K562 (cell line): ENCODE results near the gene CARMIL1. TPM values are rescaled to one million over a fixed set of nuclear protein-coding genes. Genes with fewer than 3 reads are reported as not detected.

Source experiments
- CBFA2T3 ChIP-seq: fragments of 450-650 bp; IDR thresholded peaks from 2 replicates; pipeline ENCODE4 v1.6.1; 2017
- CHD1 ChIP-seq: fragments of 200-600 bp; sonication (generic); IDR thresholded peaks from one replicate; pipeline ENCODE4 v1.6.1; 2012; ENCODE audit warnings: mild to moderate bottlenecking, moderate library complexity, low read length, inconsistent platforms
- CREM ChIP-seq: IDR thresholded peaks from 2 replicates; pipeline ENCODE4 v1.6.1; 2014; ENCODE audit warnings: antibody characterized with exemption, low read depth
- CXXC5 ChIP-seq: fragments of 250-450 bp; sonication (Bioruptor Pico); IDR thresholded peaks from 2 replicates; pipeline ENCODE4 v1.8.0; 2022; ENCODE audit warnings: inconsistent platforms, mild to moderate bottlenecking, moderate library complexity
- EWSR1 ChIP-seq: fragments of 450-650 bp; IDR thresholded peaks from 2 replicates; pipeline ENCODE4 v1.6.1; 2018; ENCODE audit warnings: borderline replicate concordance, mild to moderate bottlenecking, low read depth, moderate library complexity; ENCODE audit not compliant: partially characterized antibody
- FOXO4 ChIP-seq: fragments of 450-650 bp; formaldehyde crosslinking; IDR thresholded peaks from 2 replicates; pipeline ENCODE4 v1.4.0; 2020; ENCODE audit warnings: mild to moderate bottlenecking, moderate library complexity
- HCFC1 ChIP-seq: IDR thresholded peaks from 2 replicates; pipeline ENCODE4 v1.6.1; 2012; ENCODE audit warnings: low read depth, low read length, improper control_type of control experiment
- NELFE ChIP-seq: IDR thresholded peaks from 2 replicates; pipeline ENCODE4 v1.6.1; 2011; ENCODE audit warnings: mild to moderate bottlenecking; ENCODE audit not compliant: insufficient read depth, insufficient read length
- RFX7 ChIP-seq: fragments of 250-450 bp; sonication (Bioruptor Pico); IDR thresholded peaks from 2 replicates; pipeline ENCODE4 v1.5.1; 2021; ENCODE audit warnings: mild to moderate bottlenecking
- RNF2 ChIP-seq: sonication (generic); IDR thresholded peaks from 2 replicates; pipeline ENCODE4 v1.6.1; 2016
- SMARCB1 ChIP-seq: IDR thresholded peaks from 2 replicates; pipeline ENCODE4 v1.6.1; 2011; ENCODE audit warnings: improper control_type of control experiment, low read depth; ENCODE audit not compliant: insufficient read length
- XRCC3 ChIP-seq: fragments of 450-650 bp; IDR thresholded peaks from 2 replicates; pipeline ENCODE4 v1.6.1; 2017; ENCODE audit warnings: mild to moderate bottlenecking, moderate library complexity
- ZC3H11A ChIP-seq: IDR thresholded peaks from 2 replicates; pipeline ENCODE4 v1.6.1; 2012; ENCODE audit warnings: low read depth, low read length, improper control_type of control experiment
- ZKSCAN3 ChIP-seq: fragments of 250-450 bp; sonication (Bioruptor Pico); IDR thresholded peaks from 2 replicates; pipeline ENCODE4 v1.4.0; 2020
- ZKSCAN8 ChIP-seq: fragments of 200-800 bp; sonication (Bioruptor generic); IDR thresholded peaks from 2 replicates; pipeline ENCODE4 v1.6.1; 2016; ENCODE audit warnings: missing genetic modification characterization, missing compliant biosample characterization
- ZNF134 ChIP-seq: fragments of 250-450 bp; sonication (Bioruptor Pico); conservative IDR thresholded peaks from 2 replicates; pipeline ENCODE4 v1.4.0; 2020
- ZNF143 ChIP-seq: sonication (generic); formaldehyde crosslinking; IDR thresholded peaks from 2 replicates; pipeline ENCODE4 v1.9.0; 2022; ENCODE audit warnings: mild to moderate bottlenecking, missing genetic modification reagents
- ZNF184 ChIP-seq: sonication (generic); formaldehyde crosslinking; IDR thresholded peaks from 2 replicates; pipeline ENCODE4 v1.5.0; 2020; ENCODE audit warnings: missing genetic modification reagents
- ZNF212 ChIP-seq: fragments of 450-650 bp; formaldehyde crosslinking; IDR thresholded peaks from 2 replicates; pipeline ENCODE4 v1.4.0; 2020; ENCODE audit warnings: mild to moderate bottlenecking
- ZNF311 ChIP-seq: fragments of 250-450 bp; sonication (Bioruptor Pico); IDR thresholded peaks from 2 replicates; pipeline ENCODE4 v1.4.0; 2020; ENCODE audit warnings: mild to moderate bottlenecking, moderate library complexity
- ZNF436 ChIP-seq: fragments of 250-450, 450-650 bp; sonication (Bioruptor Pico); formaldehyde crosslinking; IDR thresholded peaks from 2 replicates; pipeline ENCODE4 v1.7.0; 2020; ENCODE audit warnings: mild to moderate bottlenecking
- ZNF57 ChIP-seq: fragments of 450-650 bp; formaldehyde crosslinking; IDR thresholded peaks from 2 replicates; pipeline ENCODE4 v1.4.0; 2020; ENCODE audit warnings: mild to moderate bottlenecking, moderate library complexity
- ZNF655 ChIP-seq: fragments of 250-450 bp; sonication (Bioruptor Pico); IDR thresholded peaks from 2 replicates; pipeline ENCODE4 v1.5.0; 2021
- polyA plus RNA-seq, 8 experiments: library from polyadenylated mRNA; depleted of rRNA in 4 of 8; stranded (reverse) in 5 of 8; unstranded in 3 of 8; fragments of >200 nt; fragmentation: Nextera tagmentation in 2 of 8; fragmentation: Illumina TruSeq in 1 of 8; extraction: Ambion mirVana in 2 of 8; extraction: Trizol in 1 of 8; gene quantifications; 2 replicates each; pipeline versions ENCODE4 v1.2.1 to v1.2.3, GENCODE V29; 2011 to 2014; ENCODE audit warnings: inconsistent platforms in 1 of 8, missing spikeins in 1 of 8
- total RNA-seq, 7 experiments: library from RNA; depleted of rRNA in 6 of 7; stranded (reverse); fragments of >200 nt in 6 of 7; fragmentation: Illumina TruSeq in 2 of 7; extraction: Trizol in 2 of 7; gene quantifications; 2 replicates each; pipeline versions ENCODE4 v1.2.1 to v1.2.3, GENCODE V29; 2011 to 2021; ENCODE audit warnings: low replicate concordance in 1 of 7
- TF ChIP-seq, protein P1 (sequence below): IDR thresholded peaks from 2 replicates; pipeline ENCODE4 v1.6.1; 2014; ENCODE audit warnings: antibody characterized with exemption

CARMIL1 gene
- total and polyA plus RNA-seq, 9 of the 15 experiments (the other 6 are each of a cell fraction or from before 2014, with no cell fraction given) = 0.04 to 0.32 (median 0.10) TPM; not detected in 1

- TF ChIP-seq ZNF655 (no peak), RNF2 (no peak), CHD1 (no peak), ZNF311 (0 out of 2 replicates have a peak, but pooled peaks have one; percentile 39), EWSR1 (no peak), ZNF134 (CRISPR knock-in tag) (peak; percentile 63; the same call in 1 of the 2 replicates), ZNF436 (CRISPR knock-in tag) (no peak), FOXO4 (CRISPR knock-in tag) (no peak), ZNF57 (no peak), CXXC5 (CRISPR knock-in tag) (peak; percentile 28), SMARCB1 (no peak), ZNF212 (no peak), ZKSCAN3 (no peak), ZKSCAN8 (CRISPR knock-in tag) (no peak), RFX7 (CRISPR knock-in tag) (no peak), ZNF143 (CRISPR knock-in tag) (no peak), XRCC3 (no peak), CBFA2T3 (no peak), CREM (peak; percentile 64), HCFC1 (peak; percentile 12; the same call in 1 of the 2 replicates), NELFE (no peak), ZNF184 (CRISPR knock-in tag) (no peak), ZC3H11A (no peak)
- TF ChIP-seq, protein P1, sequence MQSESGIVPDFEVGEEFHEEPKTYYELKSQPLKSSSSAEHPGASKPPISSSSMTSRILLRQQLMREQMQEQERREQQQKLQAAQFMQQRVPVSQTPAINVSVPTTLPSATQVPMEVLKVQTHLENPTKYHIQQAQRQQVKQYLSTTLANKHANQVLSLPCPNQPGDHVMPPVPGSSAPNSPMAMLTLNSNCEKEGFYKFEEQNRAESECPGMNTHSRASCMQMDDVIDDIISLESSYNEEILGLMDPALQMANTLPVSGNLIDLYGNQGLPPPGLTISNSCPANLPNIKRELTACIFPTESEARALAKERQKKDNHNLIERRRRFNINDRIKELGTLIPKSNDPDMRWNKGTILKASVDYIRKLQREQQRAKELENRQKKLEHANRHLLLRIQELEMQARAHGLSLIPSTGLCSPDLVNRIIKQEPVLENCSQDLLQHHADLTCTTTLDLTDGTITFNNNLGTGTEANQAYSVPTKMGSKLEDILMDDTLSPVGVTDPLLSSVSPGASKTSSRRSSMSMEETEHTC = no peak
These were observed 372.9 kb downstream of the CARMIL1 start, which contains the start of gene SCGN (continued) for GRCh38 chr6:25652007-25652515.
